ENCODE measurements around the gene KYNU.

KYNU gene

GRCh38 chr2:142951190-142952007 lies 73.9 kb downstream of the KYNU start:
- ChIA-PET POLR2A (no interaction called here), CTCF (interaction anchor here (0.6 to 3.9 kb wide), 2 partner anchors 11 to 269 kb away, joined by 3 to 16 read pairs; no protein-coding TSS in a partner anchor)
- DNase-seq (ENCODE audit: extremely low spot score): no peak
- TF ChIP-seq, protein P1, sequence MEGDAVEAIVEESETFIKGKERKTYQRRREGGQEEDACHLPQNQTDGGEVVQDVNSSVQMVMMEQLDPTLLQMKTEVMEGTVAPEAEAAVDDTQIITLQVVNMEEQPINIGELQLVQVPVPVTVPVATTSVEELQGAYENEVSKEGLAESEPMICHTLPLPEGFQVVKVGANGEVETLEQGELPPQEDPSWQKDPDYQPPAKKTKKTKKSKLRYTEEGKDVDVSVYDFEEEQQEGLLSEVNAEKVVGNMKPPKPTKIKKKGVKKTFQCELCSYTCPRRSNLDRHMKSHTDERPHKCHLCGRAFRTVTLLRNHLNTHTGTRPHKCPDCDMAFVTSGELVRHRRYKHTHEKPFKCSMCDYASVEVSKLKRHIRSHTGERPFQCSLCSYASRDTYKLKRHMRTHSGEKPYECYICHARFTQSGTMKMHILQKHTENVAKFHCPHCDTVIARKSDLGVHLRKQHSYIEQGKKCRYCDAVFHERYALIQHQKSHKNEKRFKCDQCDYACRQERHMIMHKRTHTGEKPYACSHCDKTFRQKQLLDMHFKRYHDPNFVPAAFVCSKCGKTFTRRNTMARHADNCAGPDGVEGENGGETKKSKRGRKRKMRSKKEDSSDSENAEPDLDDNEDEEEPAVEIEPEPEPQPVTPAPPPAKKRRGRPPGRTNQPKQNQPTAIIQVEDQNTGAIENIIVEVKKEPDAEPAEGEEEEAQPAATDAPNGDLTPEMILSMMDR (IDR thresholded peaks at IDR 0.05; ENCODE audit: control extremely low read depth, extremely low read depth, low read depth, missing control alignments): no peak

DNA sequence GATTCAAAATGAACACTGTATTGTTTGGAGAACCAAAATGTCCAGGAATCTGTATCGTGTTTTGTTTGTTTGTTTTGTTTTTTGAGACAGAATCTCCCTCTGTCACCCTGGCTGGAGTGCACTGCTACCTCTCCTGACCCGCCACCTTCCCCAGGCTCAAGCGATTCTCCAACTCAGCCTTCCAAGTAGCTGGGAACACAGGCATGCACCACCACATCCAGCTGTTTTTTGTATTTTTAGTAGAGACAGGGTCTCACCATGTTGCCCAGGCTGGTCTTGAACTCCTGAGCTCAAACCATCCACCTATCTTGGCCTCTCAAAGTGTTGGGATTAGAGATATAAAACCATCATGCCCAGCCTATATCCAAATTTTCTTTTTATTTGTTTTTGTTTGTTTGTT lies 74.6 kb downstream of the KYNU start:
- POLR2A ChIA-PET: no interaction called here

GRCh38 chr2:142952793-142953494 lies 75.5 kb downstream of the KYNU start:
- ChIA-PET CTCF (no interaction called here), POLR2A (no interaction called here)
- no peak for DNase-seq (ENCODE audit: extremely low spot score)
- TF ChIP-seq, protein P1 (IDR thresholded peaks at IDR 0.05; ENCODE audit: control extremely low read depth, extremely low read depth, low read depth, missing control alignments): no peak

More for the DNA sequence above, 74.6 kb downstream of the KYNU start:
- CTCF ChIA-PET: interaction anchor here (0.6 to 3.9 kb wide), 2 partner anchors 11 to 269 kb away, joined by 3 to 16 read pairs; no protein-coding TSS in a partner anchor
- DNase-seq (ENCODE audit: extremely low spot score): no peak
- TF ChIP-seq, protein P1 (IDR thresholded peaks at IDR 0.05; ENCODE audit: control extremely low read depth, extremely low read depth, low read depth, missing control alignments): no peak

GRCh38 chr2:142954493-142954892 lies 77.0 kb downstream of the KYNU start:
- TF ChIP-seq, protein P1 (IDR thresholded peaks at IDR 0.05; ENCODE audit: control extremely low read depth, extremely low read depth, low read depth, missing control alignments): no peak
- CTCF ChIA-PET: interaction anchor here (1.8 to 1.9 kb wide), 2 partner anchors 8 to 10 kb away, joined by 5 to 6 read pairs; no protein-coding TSS in a partner anchor
- POLR2A ChIA-PET: no interaction called here
- DNase-seq (ENCODE audit: extremely low spot score): no peak

DNA sequence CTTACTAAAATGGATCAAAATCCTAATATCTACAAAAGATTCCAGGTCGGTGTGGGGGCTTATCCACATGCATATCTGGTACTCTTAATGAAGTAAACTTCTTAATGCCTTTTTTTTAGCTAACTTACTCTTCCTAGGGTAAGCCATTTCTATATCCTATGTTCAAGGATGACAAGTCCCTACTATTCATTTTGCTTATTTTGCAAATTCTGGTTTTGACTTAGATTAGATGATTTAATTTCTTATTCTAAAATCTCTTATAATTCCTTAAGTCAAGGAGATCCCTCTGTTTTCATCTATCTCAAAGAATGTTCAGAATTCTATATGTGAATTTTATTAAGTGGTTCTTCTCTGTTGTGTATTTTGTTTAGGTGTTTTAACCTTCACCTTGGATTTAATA lies 79.7 kb downstream of the KYNU start:
- CTCF ChIA-PET: no interaction called here
- TF ChIP-seq, protein P1 (IDR thresholded peaks at IDR 0.05; ENCODE audit: control extremely low read depth, extremely low read depth, low read depth, missing control alignments): no peak
- POLR2A ChIA-PET: no interaction called here
- DNase-seq (ENCODE audit: extremely low spot score): no peak

DNA sequence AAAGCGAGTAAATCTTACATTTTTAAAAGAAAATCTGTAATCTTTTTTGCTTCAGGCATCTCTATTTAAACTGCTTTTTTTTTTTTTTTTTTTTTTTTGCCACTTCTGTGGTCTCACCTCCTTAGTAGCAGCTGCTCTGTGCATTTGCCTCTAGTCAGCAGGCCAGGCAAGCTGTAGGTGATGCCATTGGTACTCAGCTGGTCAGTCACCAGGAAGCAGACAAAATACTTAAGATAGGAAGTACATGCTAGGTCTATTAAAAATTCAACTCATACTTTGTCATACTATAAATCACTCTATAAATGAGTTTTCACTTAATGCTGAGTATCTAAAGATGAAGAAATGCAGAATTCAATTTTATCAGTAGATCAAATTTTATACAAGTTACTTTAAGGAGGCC lies 83.7 kb downstream of the KYNU start:
- CTCF ChIA-PET: interaction anchor here (1.5 kb wide), 1 partner anchor 36 kb away, joined by 3 read pairs; no protein-coding TSS in a partner anchor
- DNase-seq (ENCODE audit: extremely low spot score): no peak
- TF ChIP-seq, protein P1 (IDR thresholded peaks at IDR 0.05; ENCODE audit: control extremely low read depth, extremely low read depth, low read depth, missing control alignments): no peak
- POLR2A ChIA-PET: no interaction called here
